SK-N-SH treated with all-trans-retinoic acid at 6 μM for 48 hours (cell line): ENCODE measurements around the gene FSD1L.
A peak's percentile ranks its signal among the peaks of the same experiment; 100 is the strongest.
"Not testable (repeated sequence)": the region's sequence is repeated elsewhere in the genome, so short reads cannot be mapped to it uniquely, and the experiment has no call there.

ENCODE experiments used
- ATAC-seq: fragments of 200-7000 bp; cut with Tn5 transposase; 3 replicates; pipeline ENCODE4 v1.9.1; 2020; ENCODE audit warnings: mild to moderate bottlenecking, moderate library complexity
- CSDC2 ChIP-seq: fragments of 250-450 bp; sonication (Bioruptor Pico); IDR thresholded peaks from 2 replicates; pipeline ENCODE4 v1.5.0; 2020; ENCODE audit warnings: mild to moderate bottlenecking, moderate library complexity
- CSRNP3 ChIP-seq: fragments of 250-450 bp; sonication (Bioruptor Pico); IDR thresholded peaks from 2 replicates; pipeline ENCODE4 v1.5.1; 2021; ENCODE audit warnings: mild to moderate bottlenecking, moderate library complexity
- GLIS3 ChIP-seq: fragments of 250-450 bp; sonication (Bioruptor Pico); IDR thresholded peaks from 2 replicates; pipeline ENCODE4 v1.5.0; 2020; ENCODE audit warnings: mild to moderate bottlenecking, moderate library complexity
- ISL1 ChIP-seq: fragments of 250-450 bp; sonication (Bioruptor Pico); IDR thresholded peaks from 2 replicates; pipeline ENCODE4 v2.1.2; 2022; ENCODE audit warnings: mild to moderate bottlenecking, moderate library complexity
- OSR1 ChIP-seq: fragments of 250-450 bp; sonication (Bioruptor Pico); IDR thresholded peaks from 2 replicates; pipeline ENCODE4 v1.8.0; 2022; ENCODE audit warnings: moderate library complexity, mild to moderate bottlenecking, inconsistent platforms
- PATZ1 ChIP-seq: fragments of 250-450 bp; sonication (Bioruptor Pico); IDR thresholded peaks from 2 replicates; pipeline ENCODE4 v1.8.0; 2020; ENCODE audit warnings: mild to moderate bottlenecking, moderate library complexity, borderline replicate concordance
- POU6F1 ChIP-seq: fragments of 250-450 bp; sonication (Bioruptor Pico); IDR thresholded peaks from 2 replicates; pipeline ENCODE4 v1.8.0; 2021; ENCODE audit warnings: low read depth, mild to moderate bottlenecking, moderate library complexity, borderline replicate concordance
- PPARA ChIP-seq: fragments of 250-450 bp; sonication (Bioruptor Pico); IDR thresholded peaks from 2 replicates; pipeline ENCODE4 v1.5.0; 2020; ENCODE audit warnings: mild to moderate bottlenecking, borderline replicate concordance
- RARB ChIP-seq: fragments of 250-450 bp; sonication (Bioruptor Pico); IDR thresholded peaks from 2 replicates; pipeline ENCODE4 v1.8.0; 2021; ENCODE audit warnings: mild to moderate bottlenecking, moderate library complexity
- SNAI2 ChIP-seq: fragments of 250-450 bp; sonication (Bioruptor Pico); IDR thresholded peaks from 2 replicates; pipeline ENCODE4 v1.5.0; 2020; ENCODE audit warnings: mild to moderate bottlenecking, moderate library complexity
- TCF4 ChIP-seq: fragments of 250-450 bp; sonication (Bioruptor Pico); IDR thresholded peaks from 2 replicates; pipeline ENCODE4 v1.8.0; 2021; ENCODE audit warnings: mild to moderate bottlenecking, moderate library complexity, borderline replicate concordance
- TOX ChIP-seq: fragments of 250-450 bp; sonication (Bioruptor Pico); IDR thresholded peaks from 2 replicates; pipeline ENCODE4 v1.8.0; 2021; ENCODE audit warnings: mild to moderate bottlenecking, moderate library complexity, borderline replicate concordance
- TSHZ2 ChIP-seq: fragments of 250-450 bp; sonication (Bioruptor Pico); IDR thresholded peaks from 2 replicates; pipeline ENCODE4 v1.5.0; 2020; ENCODE audit warnings: mild to moderate bottlenecking, moderate library complexity
- ZC3H10 ChIP-seq: fragments of 250-450 bp; sonication (Bioruptor Pico); IDR thresholded peaks from 2 replicates; pipeline ENCODE4 v1.5.1; 2021; ENCODE audit warnings: mild to moderate bottlenecking, moderate library complexity
- ZFP3 ChIP-seq: fragments of 250-450 bp; sonication (Bioruptor Pico); IDR thresholded peaks from 2 replicates; pipeline ENCODE4 v1.5.0; 2020; ENCODE audit warnings: mild to moderate bottlenecking, moderate library complexity
- ZFP30 ChIP-seq: fragments of 450-650 bp; formaldehyde crosslinking; IDR thresholded peaks from 2 replicates; pipeline ENCODE4 v1.5.0; 2022; ENCODE audit warnings: mild to moderate bottlenecking, moderate library complexity
- ZNF70 ChIP-seq: fragments of 450-650 bp; formaldehyde crosslinking; IDR thresholded peaks from 2 replicates; pipeline ENCODE4 v1.5.0; 2020; ENCODE audit warnings: mild to moderate bottlenecking, moderate library complexity
- ZNF8 ChIP-seq: fragments of 450-650 bp; formaldehyde crosslinking; IDR thresholded peaks from 2 replicates; pipeline ENCODE4 v1.5.0; 2020; ENCODE audit warnings: mild to moderate bottlenecking, moderate library complexity

FSD1L gene

GRCh38 chr9:105541838-105542237 is 94.0 kb downstream of the FSD1L start:
- no peak for ATAC-seq
- TF ChIP-seq PATZ1 (CRISPR knock-in tag) = no peak
- no peak for TF ChIP-seq ZNF70 (CRISPR knock-in tag)
- no peak for TF ChIP-seq CSRNP3 (CRISPR knock-in tag)
- TF ChIP-seq TSHZ2 (CRISPR knock-in tag) = no peak
- no peak for TF ChIP-seq GLIS3
- no peak for TF ChIP-seq PPARA (CRISPR knock-in tag)
- no peak for TF ChIP-seq OSR1 (CRISPR knock-in tag)
- no peak for TF ChIP-seq ZFP30 (CRISPR knock-in tag)
- no peak for TF ChIP-seq TCF4 (CRISPR knock-in tag)
- no peak for TF ChIP-seq POU6F1 (CRISPR knock-in tag)
- TF ChIP-seq SNAI2 (CRISPR knock-in tag) = no peak
- no peak for TF ChIP-seq RARB (CRISPR knock-in tag)
- TF ChIP-seq TOX (CRISPR knock-in tag) = no peak
- TF ChIP-seq ZNF8 = no peak
- no peak for TF ChIP-seq ZFP3 (CRISPR knock-in tag)
- TF ChIP-seq CSDC2 (CRISPR knock-in tag) = no peak

- TF ChIP-seq ZC3H10 (no peak), ZFP3 (CRISPR knock-in tag) (no peak), ZNF8 (no peak)
Measured at GRCh38 chr9:105554042-105554441, 106.2 kb downstream of the FSD1L start.

GRCh38 chr9:105557804-105558610 is 110.2 kb downstream of the FSD1L start, which contains the start of gene FKTN:
TSS of gene FKTN (plus strand) at chr9:105558131. CDS start at chr9:105575033, 16,902 bp downstream.
- no peak for TF ChIP-seq ZNF8
- no peak for TF ChIP-seq ZC3H10
- no peak for TF ChIP-seq TCF4 (CRISPR knock-in tag)
- no peak for TF ChIP-seq ZNF70 (CRISPR knock-in tag)
- ATAC-seq = peak; percentile 96

More at GRCh38 chr9:105554042-105554441, 106.2 kb downstream of the FSD1L start:
- ATAC-seq = no peak

GRCh38 chr9:105572455-105572854 is 124.6 kb downstream of the FSD1L start:
- TF ChIP-seq ISL1 (CRISPR knock-in tag) (no peak), TOX (CRISPR knock-in tag) (no peak), GLIS3 (no peak), ZNF8 (no peak), CSRNP3 (CRISPR knock-in tag) (no peak), ZNF70 (CRISPR knock-in tag) (no peak), SNAI2 (CRISPR knock-in tag) (no peak), POU6F1 (CRISPR knock-in tag) (no peak), PATZ1 (CRISPR knock-in tag) (no peak), CSDC2 (CRISPR knock-in tag) (no peak), TCF4 (CRISPR knock-in tag) (no peak)
- ATAC-seq = no peak

- ATAC-seq = not testable (repeated sequence)
Measured at GRCh38 chr9:105579952-105580351, 132.1 kb downstream of the FSD1L start.

GRCh38 chr9:105581550-105581949 is 133.7 kb downstream of the FSD1L start:
- ATAC-seq = not testable (repeated sequence)
